HG02973 (cell line): ENCODE results near the gene F10.

Experiments
- ATAC-seq: cut with Tn5 transposase; IDR thresholded peaks from one replicate; pipeline ENCODE4 v1.9.1; 2021; ENCODE audit warnings: moderate library complexity; ENCODE audit not compliant: unreplicated experiment

Gene F10

GRCh38 chr13:113129921-113130750 lies 7.5 kb downstream of the F10 start:
- no peak for ATAC-seq

GRCh38 chr13:113135281-113135760 lies 12.7 kb downstream of the F10 start:
- ATAC-seq = no peak

GRCh38 chr13:113137691-113138298 lies 15.2 kb downstream of the F10 start:
- ATAC-seq = no peak

GRCh38 chr13:113138792-113139551 lies 16.4 kb downstream of the F10 start:
- ATAC-seq = no peak

- ATAC-seq = no peak
Measured at GRCh38 chr13:113139577-113139976, 17.0 kb downstream of the F10 start.

- ATAC-seq = no peak
Measured at GRCh38 chr13:113140677-113141600, 18.3 kb downstream of the F10 start.

GRCh38 chr13:113141601-113141970 lies 19.0 kb downstream of the F10 start:
- ATAC-seq = no peak

GRCh38 chr13:113142876-113143275 lies 20.3 kb downstream of the F10 start:
- no peak for ATAC-seq

- no peak for ATAC-seq
Measured at GRCh38 chr13:113143466-113144254, 21.1 kb downstream of the F10 start.

GRCh38 chr13:113144255-113144629 lies 21.6 kb downstream of the F10 start:
- ATAC-seq = no peak

GRCh38 chr13:113145496-113145895 lies 22.9 kb downstream of the F10 start:
- no peak for ATAC-seq

GRCh38 chr13:113145911-113146598 lies 23.5 kb downstream of the F10 start:
- no peak for ATAC-seq

- ATAC-seq = no peak
Measured at GRCh38 chr13:113146750-113147149, 24.2 kb downstream of the F10 start.

- ATAC-seq = no peak
Measured at GRCh38 chr13:113147206-113147605, 24.6 kb downstream of the F10 start.

GRCh38 chr13:113148407-113148806 lies 25.8 kb downstream of the F10 start:
- ATAC-seq = no peak

GRCh38 chr13:113148940-113149503 lies 26.4 kb downstream of the F10 start:
- no peak for ATAC-seq

GRCh38 chr13:113149711-113150549 lies 27.3 kb downstream of the F10 start:
- no peak for ATAC-seq
